Prostate gland (tissue), 2 donors: ENCODE measurements around the gene ARHGAP6.

Experiments
- CTCF ChIP-seq, 4 experiments: fragments of 200-600 bp in 2 of 4; fragments of 450-650 bp in 2 of 4; sonication (generic) in 2 of 4; IDR thresholded peaks; 1 replicate in 3 of 4; 2 replicates in 1 of 4; pipeline ENCODE4 v1.5.1; 2016 to 2019; ENCODE audit warnings: antibody characterized with exemption in 4 of 4, mild to moderate bottlenecking in 2 of 4, moderate library complexity in 2 of 4
- POLR2AphosphoS5 ChIP-seq: sonication (generic); formaldehyde crosslinking; IDR thresholded peaks from one replicate; pipeline ENCODE4 v1.6.1; 2017; ENCODE audit warnings: antibody characterized with exemption

DNA sequence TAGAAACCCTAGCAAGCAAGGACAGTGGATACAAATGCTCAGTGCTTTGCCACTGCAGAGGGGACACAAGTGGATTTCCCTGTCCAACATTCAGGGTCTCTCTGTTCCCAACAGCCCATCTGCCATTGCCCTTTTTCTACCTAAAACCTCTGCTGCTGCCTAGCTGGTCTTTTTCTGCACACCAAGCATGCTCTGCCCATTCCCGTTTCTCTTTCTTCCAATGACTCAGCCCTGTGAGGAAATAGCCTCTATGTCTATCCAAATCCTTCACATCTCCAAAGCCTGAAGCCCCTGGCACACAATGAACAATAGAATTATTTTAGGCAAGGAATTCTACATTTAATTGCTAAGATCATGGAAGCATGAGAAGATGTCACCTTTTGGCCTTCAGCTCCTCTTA lies 378.2 kb downstream of the ARHGAP6 start:
- TF ChIP-seq CTCF (IDR thresholded peaks at IDR 0.05) (no peak), POLR2AphosphoS5 (no peak)
